Measurements from ENCODE around the gene ARIH2.

Gene ARIH2

DNA sequence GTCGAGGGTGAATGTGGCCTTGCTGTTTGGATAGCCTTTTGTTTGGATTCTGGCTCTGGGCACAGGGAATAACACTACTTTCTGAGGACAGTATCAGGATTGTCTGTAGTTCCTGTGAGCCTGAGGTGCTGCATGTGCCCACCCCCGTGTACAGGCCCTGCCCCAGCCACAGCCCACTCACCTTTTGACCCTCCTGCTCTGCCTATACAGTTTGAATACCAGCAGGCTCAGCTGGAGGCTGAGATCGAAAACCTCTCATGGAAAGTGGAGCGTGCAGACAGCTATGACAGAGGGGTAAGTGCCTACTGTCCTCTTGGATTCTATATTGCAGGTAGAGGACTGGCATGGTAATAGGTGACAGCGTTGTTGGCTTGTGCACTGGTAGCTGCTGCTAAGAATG lies 64.0 kb downstream of the ARIH2 start:
- TF ChIP-seq, protein P1, sequence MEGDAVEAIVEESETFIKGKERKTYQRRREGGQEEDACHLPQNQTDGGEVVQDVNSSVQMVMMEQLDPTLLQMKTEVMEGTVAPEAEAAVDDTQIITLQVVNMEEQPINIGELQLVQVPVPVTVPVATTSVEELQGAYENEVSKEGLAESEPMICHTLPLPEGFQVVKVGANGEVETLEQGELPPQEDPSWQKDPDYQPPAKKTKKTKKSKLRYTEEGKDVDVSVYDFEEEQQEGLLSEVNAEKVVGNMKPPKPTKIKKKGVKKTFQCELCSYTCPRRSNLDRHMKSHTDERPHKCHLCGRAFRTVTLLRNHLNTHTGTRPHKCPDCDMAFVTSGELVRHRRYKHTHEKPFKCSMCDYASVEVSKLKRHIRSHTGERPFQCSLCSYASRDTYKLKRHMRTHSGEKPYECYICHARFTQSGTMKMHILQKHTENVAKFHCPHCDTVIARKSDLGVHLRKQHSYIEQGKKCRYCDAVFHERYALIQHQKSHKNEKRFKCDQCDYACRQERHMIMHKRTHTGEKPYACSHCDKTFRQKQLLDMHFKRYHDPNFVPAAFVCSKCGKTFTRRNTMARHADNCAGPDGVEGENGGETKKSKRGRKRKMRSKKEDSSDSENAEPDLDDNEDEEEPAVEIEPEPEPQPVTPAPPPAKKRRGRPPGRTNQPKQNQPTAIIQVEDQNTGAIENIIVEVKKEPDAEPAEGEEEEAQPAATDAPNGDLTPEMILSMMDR (IDR thresholded peaks at IDR 0.05; ENCODE audit: low read depth, low read length) = no peak
- TF ChIP-seq EZH2phosphoT487 (IDR thresholded peaks at IDR 0.05; ENCODE audit: low read depth) = no peak
- H3K4me1 ChIP-seq (ENCODE audit: low read length) = no peaks in the 10 kb centered on the region
- H3K4me3 ChIP-seq (ENCODE audit: low read length) = no peak overlapping the region
- no peaks in the 10 kb centered on the region for H3K9me3 ChIP-seq (ENCODE audit: insufficient read depth, low read length)
- H3K27me3 ChIP-seq (ENCODE audit: low read depth, low read length) = no peaks in the 10 kb centered on the region
- peaks cover 60% of the 10 kb centered on the region for H3K36me3 ChIP-seq (replicated peaks; ENCODE audit: low read depth, low read length)
- no peaks in the 10 kb centered on the region; the same call in 1 of the 2 replicates for H4K20me1 ChIP-seq (ENCODE audit: insufficient read depth, low read length)
- H3K9ac ChIP-seq (ENCODE audit: low read length) = no peak overlapping the region
- H3K4me2 ChIP-seq (ENCODE audit: low read length) = no peak overlapping the region
- H3K79me2 ChIP-seq (ENCODE audit: low read length) = no peaks in the 10 kb centered on the region
- H2AFZ ChIP-seq (ENCODE audit: low read depth, low read length) = no peak overlapping the region
- H3K27ac ChIP-seq (ENCODE audit: low read length) = no peak overlapping the region

DNA sequence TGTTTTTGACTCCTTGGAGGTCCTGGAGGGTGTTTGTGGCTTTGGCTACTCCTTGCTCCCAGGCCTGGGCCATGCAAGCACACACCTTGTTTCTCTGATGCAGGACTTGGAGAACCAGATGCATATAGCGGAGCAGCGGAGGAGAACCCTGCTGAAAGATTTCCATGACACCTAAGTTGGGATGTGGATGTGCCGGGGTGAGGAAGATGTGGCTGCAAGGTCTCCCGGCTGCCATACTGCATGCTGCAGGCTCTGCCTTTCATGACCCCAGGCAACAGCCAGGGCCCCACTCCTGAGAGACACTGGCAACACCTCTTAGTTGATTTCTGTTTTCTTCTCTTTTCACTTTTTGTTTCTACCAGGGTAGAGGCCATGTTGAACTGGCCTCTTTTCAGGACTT lies 64.5 kb downstream of the ARIH2 start:
- no peaks in the 10 kb centered on the region for H3K4me1 ChIP-seq (ENCODE audit: low read length)
- H3K9me3 ChIP-seq (ENCODE audit: insufficient read depth, low read length) = no peaks in the 10 kb centered on the region
- no peak overlapping the region for H3K9ac ChIP-seq (ENCODE audit: low read length)
- no peak overlapping the region for H3K4me3 ChIP-seq (ENCODE audit: low read length)
- no peak overlapping the region for H3K27ac ChIP-seq (ENCODE audit: low read length)
- no peak overlapping the region for H3K4me2 ChIP-seq (ENCODE audit: low read length)
- TF ChIP-seq, protein P1 (IDR thresholded peaks at IDR 0.05; ENCODE audit: low read depth, low read length) = no peak
- no peak for TF ChIP-seq EZH2phosphoT487 (IDR thresholded peaks at IDR 0.05; ENCODE audit: low read depth)
- H2AFZ ChIP-seq (ENCODE audit: low read depth, low read length) = no peak overlapping the region
- H3K79me2 ChIP-seq (ENCODE audit: low read length) = no peaks in the 10 kb centered on the region
- no peaks in the 10 kb centered on the region for H3K27me3 ChIP-seq (ENCODE audit: low read depth, low read length)
- H3K36me3 ChIP-seq (replicated peaks; ENCODE audit: low read depth, low read length) = peaks cover 56% of the 10 kb centered on the region
- H4K20me1 ChIP-seq (ENCODE audit: insufficient read depth, low read length) = no peaks in the 10 kb centered on the region; the same call in 1 of the 2 replicates

DNA sequence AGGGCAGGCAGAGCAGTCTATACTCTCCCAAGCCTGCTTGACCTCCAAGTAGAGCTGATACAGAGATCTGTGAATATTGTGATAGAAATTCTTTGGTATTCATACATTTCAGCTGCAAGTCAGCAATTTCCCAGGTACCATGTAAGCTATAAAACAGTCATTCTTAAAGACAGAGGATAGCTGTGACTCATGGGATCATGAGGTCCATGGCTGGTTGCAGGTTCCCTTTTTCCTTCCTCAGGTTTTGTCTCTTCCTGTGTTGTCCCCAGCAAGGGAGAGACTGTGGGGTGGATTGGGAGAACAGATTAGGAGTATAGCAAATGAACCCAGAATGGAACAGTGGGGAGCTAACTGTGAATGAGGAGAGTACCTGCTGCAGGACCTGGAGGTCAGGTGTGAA lies 66.0 kb downstream of the ARIH2 start:
- Histone ChIP-seq H3K9ac (ENCODE audit: low read length) (no peak overlapping the region), H3K27ac (ENCODE audit: low read length) (no peak overlapping the region), H3K4me2 (ENCODE audit: low read length) (no peak overlapping the region), H3K79me2 (ENCODE audit: low read length) (peaks cover 9% of the 10 kb centered on the region), H3K4me3 (ENCODE audit: low read length) (no peak overlapping the region), H4K20me1 (ENCODE audit: insufficient read depth, low read length) (no peaks in the 10 kb centered on the region; the same call in 1 of the 2 replicates), H3K9me3 (ENCODE audit: insufficient read depth, low read length) (no peaks in the 10 kb centered on the region), H3K36me3 (replicated peaks; ENCODE audit: low read depth, low read length) (peaks cover 47% of the 10 kb centered on the region), H3K4me1 (ENCODE audit: low read length) (peaks cover 7% of the 10 kb centered on the region), H2AFZ (ENCODE audit: low read depth, low read length) (no peak overlapping the region), H3K27me3 (ENCODE audit: low read depth, low read length) (no peaks in the 10 kb centered on the region)
- no peak for TF ChIP-seq EZH2phosphoT487 (IDR thresholded peaks at IDR 0.05; ENCODE audit: low read depth)
- TF ChIP-seq, protein P1 (IDR thresholded peaks at IDR 0.05; ENCODE audit: low read depth, low read length) = no peak

DNA sequence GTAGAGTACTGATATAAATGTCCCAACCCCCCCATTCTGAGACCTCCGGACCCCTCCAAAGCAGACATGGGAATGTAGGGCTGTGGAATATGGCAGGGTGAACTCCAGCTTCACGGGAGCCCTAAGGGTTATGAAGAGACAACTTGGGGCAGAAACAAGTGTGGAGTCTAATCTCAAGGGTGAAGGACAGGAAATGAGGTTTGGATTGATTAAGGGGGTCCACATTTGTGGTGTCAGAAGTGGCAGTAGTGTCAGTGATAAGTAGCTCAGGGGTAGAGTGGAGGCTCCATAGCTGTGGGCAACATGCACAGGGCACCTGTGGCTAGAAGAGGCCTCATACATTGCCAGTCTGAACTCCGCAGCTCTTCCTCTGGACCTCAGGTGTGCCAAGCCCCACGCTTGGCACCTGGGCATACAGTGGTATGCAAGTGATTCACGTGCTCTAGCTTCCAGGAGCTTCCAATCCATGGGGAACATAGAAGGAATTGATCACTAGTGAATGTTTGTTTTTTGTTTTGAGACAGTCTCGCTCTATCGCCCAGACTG lies 67.3 kb downstream of the ARIH2 start:
- Histone ChIP-seq H4K20me1 (ENCODE audit: insufficient read depth, low read length) (no peaks in the 10 kb centered on the region; the same call in 1 of the 2 replicates), H3K9me3 (ENCODE audit: insufficient read depth, low read length) (no peaks in the 10 kb centered on the region), H3K4me1 (ENCODE audit: low read length) (peaks cover 7% of the 10 kb centered on the region), H3K9ac (ENCODE audit: low read length) (no peak overlapping the region), H2AFZ (ENCODE audit: low read depth, low read length) (no peak overlapping the region), H3K27ac (ENCODE audit: low read length) (no peak overlapping the region), H3K36me3 (replicated peaks; ENCODE audit: low read depth, low read length) (peaks cover 39% of the 10 kb centered on the region), H3K27me3 (ENCODE audit: low read depth, low read length) (no peaks in the 10 kb centered on the region), H3K4me2 (ENCODE audit: low read length) (no peak overlapping the region), H3K79me2 (ENCODE audit: low read length) (peaks cover 22% of the 10 kb centered on the region), H3K4me3 (ENCODE audit: low read length) (no peak overlapping the region)
- TF ChIP-seq, protein P1 (IDR thresholded peaks at IDR 0.05; ENCODE audit: low read depth, low read length) = no peak
- no peak for TF ChIP-seq EZH2phosphoT487 (IDR thresholded peaks at IDR 0.05; ENCODE audit: low read depth)
